Mesenchymal stem cell (in vitro differentiated cells and primary cell): ENCODE data around the gene SRGAP3.

Source experiments
- DNase-seq: peaks from one replicate; pipeline ENCODE4 v3.0.0-alpha.2; 2013
- H2AFZ ChIP-seq: one replicate; pipeline ENCODE4 v1.6.1; 2013; ENCODE audit warnings: low read depth, mild to moderate bottlenecking, control low read depth, inconsistent platforms, low read length, moderate library complexity
- H2AK5ac ChIP-seq: 2 replicates; pipeline ENCODE4 v1.6.1; 2013; ENCODE audit warnings: low read length, moderate library complexity, mild to moderate bottlenecking, inconsistent platforms; ENCODE audit not compliant: severe bottlenecking
- H2BK120ac ChIP-seq: one replicate; pipeline ENCODE4 v1.6.1; 2013; ENCODE audit warnings: low read depth, mild to moderate bottlenecking, inconsistent platforms, low read length, moderate library complexity
- H2BK12ac ChIP-seq, 2 experiments: one replicate each; pipeline ENCODE4 v1.6.1; 2013; ENCODE audit warnings: inconsistent platforms in 2 of 2, low read length in 2 of 2, mild to moderate bottlenecking in 2 of 2, moderate library complexity in 2 of 2, control low read depth in 1 of 2
- H2BK15ac ChIP-seq: one replicate; pipeline ENCODE4 v1.6.1; 2013; ENCODE audit warnings: mild to moderate bottlenecking, low read depth, inconsistent platforms; ENCODE audit not compliant: poor library complexity, severe bottlenecking
- H2BK5ac ChIP-seq: 2 replicates; pipeline ENCODE4 v1.6.1; 2013; ENCODE audit warnings: low read depth, mild to moderate bottlenecking, low read length, control low read depth, inconsistent platforms; ENCODE audit not compliant: poor library complexity, severe bottlenecking
- H3K14ac ChIP-seq, 2 experiments: one replicate each; pipeline ENCODE4 v1.6.1; 2013; ENCODE audit warnings: inconsistent platforms in 2 of 2, low read length in 2 of 2, control low read depth in 1 of 2, mild to moderate bottlenecking in 1 of 2, moderate library complexity in 1 of 2
- H3K18ac ChIP-seq, 2 experiments: one replicate each; pipeline ENCODE4 v1.6.1; 2013; ENCODE audit warnings: inconsistent platforms in 2 of 2, low read length in 2 of 2, control low read depth in 1 of 2, low read depth in 1 of 2, mild to moderate bottlenecking in 1 of 2
- H3K23ac ChIP-seq, 2 experiments: one replicate each; pipeline ENCODE4 v1.6.1; 2013; ENCODE audit warnings: inconsistent platforms in 2 of 2, low read length in 2 of 2, mild to moderate bottlenecking in 2 of 2, moderate library complexity in 2 of 2, control low read depth in 1 of 2
- H3K27ac ChIP-seq: 2 replicates; pipeline ENCODE4 v1.5.1; 2013; ENCODE audit warnings: mild to moderate bottlenecking, moderate library complexity, low read length, control low read depth, inconsistent platforms; ENCODE audit not compliant: poor library complexity, severe bottlenecking
- H3K27me3 ChIP-seq, 2 experiments: 2 replicates each; pipeline versions ENCODE4 v1.6.1 to v1.7.0; 2013; ENCODE audit warnings: low read length in 2 of 2, mild to moderate bottlenecking in 2 of 2, moderate library complexity in 2 of 2, control low read depth in 1 of 2, inconsistent platforms in 1 of 2; ENCODE audit not compliant: control insufficient read depth in 1 of 2, insufficient read depth in 1 of 2
- H3K36me3 ChIP-seq, 2 experiments: 2 replicates each; pipeline versions ENCODE4 v1.6.1 to v1.7.0; 2013; ENCODE audit warnings: low read length in 2 of 2, control low read depth in 1 of 2, inconsistent platforms in 1 of 2, low read depth in 1 of 2, mild to moderate bottlenecking in 1 of 2; ENCODE audit not compliant: insufficient read depth in 2 of 2, control insufficient read depth in 1 of 2
- H3K4ac ChIP-seq, 2 experiments: one replicate each; pipeline ENCODE4 v1.6.1; 2013; ENCODE audit warnings: inconsistent platforms in 2 of 2, low read length in 2 of 2, mild to moderate bottlenecking in 2 of 2, moderate library complexity in 2 of 2, control low read depth in 1 of 2, low read depth in 1 of 2
- H3K4me1 ChIP-seq: 2 replicates; pipeline ENCODE4 v1.6.1; 2013; ENCODE audit warnings: low read depth, low read length, control low read depth; ENCODE audit not compliant: control insufficient read depth, insufficient read depth
- H3K4me2 ChIP-seq: 2 replicates; pipeline ENCODE4 v1.6.1; 2013; ENCODE audit warnings: low read length, mild to moderate bottlenecking, inconsistent platforms; ENCODE audit not compliant: poor library complexity, severe bottlenecking
- H3K4me3 ChIP-seq, 2 experiments: 2 replicates each; pipeline versions ENCODE4 v1.5.1 to v1.7.0; 2013; ENCODE audit warnings: low read length in 2 of 2, mild to moderate bottlenecking in 2 of 2, control low read depth in 1 of 2, low read depth in 1 of 2; ENCODE audit not compliant: insufficient read depth in 1 of 2
- H3K79me1 ChIP-seq: replicated peaks from 2 replicates; pipeline ENCODE4 v1.6.1; 2013; ENCODE audit warnings: mild to moderate bottlenecking, control low read depth, low read length, inconsistent platforms; ENCODE audit not compliant: poor library complexity, severe bottlenecking
- H3K9ac ChIP-seq: 2 replicates; pipeline ENCODE4 v1.7.0; 2013; ENCODE audit warnings: mild to moderate bottlenecking, low read length, moderate library complexity
- H3K9me3 ChIP-seq: 2 replicates; pipeline ENCODE4 v1.7.0; 2013; ENCODE audit warnings: mild to moderate bottlenecking, low read length; ENCODE audit not compliant: control insufficient read depth
- H4K8ac ChIP-seq: one replicate; pipeline ENCODE4 v1.6.1; 2013; ENCODE audit warnings: inconsistent platforms, mild to moderate bottlenecking, low read length, moderate library complexity
- H4K91ac ChIP-seq: one replicate; pipeline ENCODE4 v1.6.1; 2013; ENCODE audit warnings: mild to moderate bottlenecking, low read length, inconsistent platforms
- WGBS: methylation state at CpG from one replicate; pipeline ENCODE4 v1.1.7; 2013; ENCODE audit warnings: mixed read lengths; 5-methylcytosine and 5-hydroxymethylcytosine counted together

Gene SRGAP3

GRCh38 chr3:9196020-9196419 lies 53.4 kb downstream of the SRGAP3 start:
- Histone ChIP-seq H2BK12ac (no peak overlapping the region), H3K4me1 (peaks cover 2% of the 10 kb centered on the region), H4K91ac (no peak overlapping the region), H2AFZ (no peak overlapping the region), H3K4ac (no peak overlapping the region), H3K27me3 (peaks cover 0 to 35% of the 10 kb centered on the region in 2 experiments), H4K8ac (no peak overlapping the region), H3K18ac (no peak overlapping the region), H3K14ac (no peak overlapping the region), H3K9me3 (no peaks in the 10 kb centered on the region), H3K27ac (no peak overlapping the region), H3K9ac (no peak overlapping the region), H3K23ac (no peak overlapping the region), H3K79me1 (no peaks in the 10 kb centered on the region), H2BK5ac (no peak overlapping the region), H2BK15ac (no peak overlapping the region), H3K36me3 (no peaks in the 10 kb centered on the region), H2AK5ac (no peak overlapping the region), H3K4me3 (no peak overlapping the region), H2BK120ac (no peak overlapping the region), H3K4me2 (no peak overlapping the region)
- DNase-seq, result no peak
- 54% methylated on average over 7 of the region's 7 CpGs for whole genome bisulfite sequencing

- H2AFZ ChIP-seq, result no peak overlapping the region
- H3K4me2 ChIP-seq, result no peak overlapping the region
- peaks cover 0 to 38% of the 10 kb centered on the region in 2 experiments for H3K27me3 ChIP-seq
- no peak overlapping the region for H2BK120ac ChIP-seq
- 73% methylated on average over 3 of the region's 3 CpGs for WGBS
- no peak overlapping the region for H3K23ac ChIP-seq
- H3K4me3 ChIP-seq, result no peak overlapping the region
- H3K4me1 ChIP-seq, result peaks cover 2% of the 10 kb centered on the region
- H2BK12ac ChIP-seq, result no peak overlapping the region
- no peak for DNase-seq
- H3K4ac ChIP-seq, result no peak overlapping the region
- no peaks in the 10 kb centered on the region for H3K36me3 ChIP-seq
- no peak overlapping the region for H3K14ac ChIP-seq
- H3K27ac ChIP-seq, result no peak overlapping the region
- no peak overlapping the region for H3K18ac ChIP-seq
- H3K79me1 ChIP-seq, result no peaks in the 10 kb centered on the region
- H3K9ac ChIP-seq, result no peak overlapping the region
- no peak overlapping the region for H4K91ac ChIP-seq
- H2BK5ac ChIP-seq, result no peak overlapping the region
- H3K9me3 ChIP-seq, result no peaks in the 10 kb centered on the region
- H2AK5ac ChIP-seq, result no peak overlapping the region
- H2BK15ac ChIP-seq, result no peak overlapping the region
- H4K8ac ChIP-seq, result no peak overlapping the region
Measured at GRCh38 chr3:9195390-9195789, 54.1 kb downstream of the SRGAP3 start.

DNA sequence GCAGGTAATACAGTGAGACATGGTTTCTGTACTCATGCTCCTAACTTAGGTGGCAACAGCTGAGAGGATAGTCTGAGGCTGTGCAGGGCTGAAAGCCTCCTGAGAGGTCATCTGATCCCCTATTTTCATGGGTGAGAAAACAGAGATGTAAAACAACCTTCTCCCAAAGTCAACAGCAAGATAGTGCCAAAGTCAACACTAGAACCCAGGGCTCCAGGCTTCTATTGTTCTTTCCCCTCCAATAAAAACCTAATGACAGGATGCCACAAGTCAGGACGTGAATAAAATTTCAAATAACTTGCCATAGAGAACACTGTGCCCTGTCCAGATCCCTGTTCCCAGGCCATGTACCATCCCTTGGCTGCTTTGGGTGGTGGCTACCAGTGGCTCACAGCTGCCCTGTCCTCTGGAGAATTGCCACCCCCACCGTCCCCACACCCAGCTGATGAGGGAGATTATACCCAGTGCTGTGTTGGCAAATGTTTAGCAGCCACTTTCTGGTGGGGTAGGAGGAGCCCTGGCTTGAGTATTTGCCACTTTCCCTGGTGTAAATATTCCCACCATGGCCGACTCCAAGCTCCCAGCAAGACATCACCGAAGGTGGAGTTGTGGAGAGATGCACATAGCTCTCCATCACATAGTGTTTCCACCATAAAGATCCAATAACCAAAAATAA lies 54.8 kb downstream of the SRGAP3 start:
- no peak overlapping the region for H3K27ac ChIP-seq
- no peak overlapping the region for H2BK5ac ChIP-seq
- DNase-seq, result no peak
- 58% methylated on average over 4 of the region's 4 CpGs for WGBS
- no peak overlapping the region for H2BK15ac ChIP-seq
- no peak overlapping the region for H3K9ac ChIP-seq
- H3K23ac ChIP-seq, result no peak overlapping the region
- H3K79me1 ChIP-seq, result no peaks in the 10 kb centered on the region
- no peak overlapping the region for H3K14ac ChIP-seq
- no peak overlapping the region for H3K4me2 ChIP-seq
- no peak overlapping the region for H2BK120ac ChIP-seq
- H3K4me3 ChIP-seq, result no peak overlapping the region
- H3K4me1 ChIP-seq, result peaks cover 2% of the 10 kb centered on the region
- H2AFZ ChIP-seq, result no peak overlapping the region
- H3K9me3 ChIP-seq, result no peaks in the 10 kb centered on the region
- H3K4ac ChIP-seq, result no peak overlapping the region
- H2AK5ac ChIP-seq, result no peak overlapping the region
- no peak overlapping the region for H4K8ac ChIP-seq
- H3K27me3 ChIP-seq, result peaks cover 0 to 43% of the 10 kb centered on the region in 2 experiments
- H4K91ac ChIP-seq, result no peak overlapping the region
- no peak overlapping the region for H2BK12ac ChIP-seq
- no peak overlapping the region for H3K18ac ChIP-seq
- H3K36me3 ChIP-seq, result peaks cover 0 to 4% of the 10 kb centered on the region in 2 experiments

DNA sequence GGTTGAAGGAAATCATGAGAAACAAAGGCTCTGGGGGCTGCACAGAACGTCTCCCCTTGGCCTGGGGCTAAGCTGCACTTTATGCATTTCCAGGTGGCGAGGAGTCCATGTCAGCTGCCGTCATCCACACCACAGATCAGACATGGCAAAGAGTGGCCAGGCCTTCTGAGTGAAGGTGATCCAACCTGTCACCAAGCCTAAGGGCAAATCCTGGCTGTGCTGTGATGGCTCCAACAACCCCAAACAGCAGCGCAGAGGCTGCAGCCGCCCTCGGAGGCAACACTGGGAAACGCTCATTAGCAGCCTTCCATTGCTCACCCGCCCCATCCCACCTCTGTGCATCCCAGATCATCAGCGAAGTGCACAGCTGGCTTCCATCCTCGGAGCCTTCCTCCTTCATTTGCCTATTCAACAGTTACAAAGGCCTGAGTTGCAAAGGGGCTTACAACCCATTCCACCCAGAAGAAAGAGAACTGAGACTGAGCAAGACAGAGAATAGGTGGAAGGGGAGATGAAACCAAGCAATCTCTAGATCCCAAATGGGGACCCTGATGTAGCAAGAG lies 55.7 kb downstream of the SRGAP3 start:
- H2AFZ ChIP-seq, result no peak overlapping the region
- no peak overlapping the region for H2BK120ac ChIP-seq
- no peak overlapping the region for H3K23ac ChIP-seq
- H3K9ac ChIP-seq, result no peak overlapping the region
- no peak overlapping the region for H2AK5ac ChIP-seq
- no peak overlapping the region for H3K4me2 ChIP-seq
- H3K4me1 ChIP-seq, result peaks cover 2% of the 10 kb centered on the region
- no peak overlapping the region for H2BK5ac ChIP-seq
- no peak overlapping the region for H4K8ac ChIP-seq
- H3K4me3 ChIP-seq, result no peak overlapping the region
- H3K27me3 ChIP-seq, result peaks cover 0 to 51% of the 10 kb centered on the region in 2 experiments
- H4K91ac ChIP-seq, result no peak overlapping the region
- no peak overlapping the region for H3K27ac ChIP-seq
- no peak overlapping the region for H2BK15ac ChIP-seq
- no peak overlapping the region for H3K14ac ChIP-seq
- WGBS, result 71% methylated on average over 8 of the region's 10 CpGs
- no peak overlapping the region for H3K4ac ChIP-seq
- H3K36me3 ChIP-seq, result peaks cover 0 to 4% of the 10 kb centered on the region in 2 experiments
- no peak for DNase-seq
- no peak overlapping the region for H2BK12ac ChIP-seq
- H3K79me1 ChIP-seq, result no peaks in the 10 kb centered on the region
- no peak overlapping the region for H3K18ac ChIP-seq
- H3K9me3 ChIP-seq, result no peaks in the 10 kb centered on the region
